Activated CD4-positive, alpha-beta T cell treated with anti-CD3 and anti-CD28 coated beads for 24 hours (primary cell): ENCODE data around the gene SUPT20H.

ENCODE experiments used
- DNase-seq, 2 donors: peaks; one replicate each; pipeline ENCODE4 v3.0.0-alpha.2; 2020; ENCODE audit warnings: low read depth in 2 of 2

Gene SUPT20H

DNA sequence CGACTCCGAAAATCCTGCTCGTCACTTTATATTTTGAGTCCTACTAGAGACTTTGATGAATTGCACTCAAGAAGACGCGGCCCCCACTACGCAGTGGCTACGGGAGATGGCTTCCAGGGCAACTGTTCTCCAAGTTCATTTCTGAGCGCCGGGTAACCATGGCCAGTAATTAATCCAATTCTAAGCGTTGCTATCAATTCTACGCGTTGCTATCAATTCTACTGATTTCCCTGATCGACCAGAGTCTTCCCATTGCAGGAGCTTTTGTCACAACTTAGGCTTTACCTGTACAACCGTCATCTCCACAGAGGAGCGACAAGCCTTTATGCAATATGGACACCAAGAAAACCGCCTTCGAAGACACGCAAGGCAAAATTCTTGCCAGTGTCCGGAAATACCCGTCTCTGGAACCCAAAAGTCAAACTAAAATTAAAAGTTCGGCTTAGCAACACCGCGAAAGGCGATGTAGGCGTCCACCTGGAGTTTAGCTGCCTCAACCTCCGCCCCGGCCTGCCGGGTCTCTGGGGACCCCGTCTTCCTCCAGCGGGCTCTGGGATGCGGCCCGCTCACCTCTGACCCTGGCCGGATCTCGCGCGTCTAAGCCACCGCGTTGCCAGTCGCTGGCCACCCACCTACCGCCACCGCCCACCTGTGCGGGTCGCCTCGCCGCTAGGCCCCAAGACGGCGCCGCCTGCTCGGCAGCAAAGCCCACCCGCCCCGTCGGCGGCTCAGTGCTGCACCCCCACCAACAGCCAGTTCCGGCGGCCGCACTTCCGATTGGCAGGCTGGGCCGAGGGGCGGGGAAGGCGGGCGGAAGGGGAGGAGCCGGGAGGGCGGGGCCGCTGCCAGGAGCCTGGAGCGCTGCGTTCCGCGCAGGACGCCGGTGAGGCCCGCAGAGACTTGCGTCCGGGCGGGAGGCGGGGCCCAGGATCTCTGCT is at the start of gene SUPT20H:
Gene SUPT20H (minus strand): TSS at position 779 of the 938 bp plus-strand sequence. CDS start 8,198 bp downstream, outside the sequence.
- peak; percentile 89 to 93 for DNase-seq

DNA sequence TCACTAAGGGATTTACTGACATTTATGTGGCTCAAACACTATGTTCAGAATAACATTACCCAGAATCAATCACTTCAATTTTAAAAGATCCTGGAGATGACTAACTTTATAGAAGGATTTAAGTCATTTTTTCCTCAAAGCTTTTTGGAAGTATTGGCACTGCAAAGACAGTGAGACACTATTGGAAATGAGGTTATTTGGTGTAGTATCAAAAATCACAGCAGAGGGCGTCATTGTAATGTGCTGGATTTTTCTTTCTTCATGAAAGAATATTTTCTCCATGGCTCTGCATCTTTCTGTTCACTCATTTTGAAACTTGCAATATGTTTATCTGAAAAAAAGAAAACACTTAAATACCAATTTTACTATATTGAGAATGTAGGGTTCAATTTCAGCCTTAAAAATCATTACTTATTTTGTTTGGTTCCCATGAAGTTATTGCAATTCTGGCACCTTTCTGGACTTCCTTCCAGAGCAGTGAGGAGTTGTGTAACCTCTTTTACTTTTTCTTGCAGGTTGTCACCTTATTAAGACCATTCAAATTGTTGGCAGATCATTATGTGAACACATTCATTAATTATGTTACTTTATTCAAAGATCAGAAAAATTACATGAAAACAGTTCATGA is 49.7 kb upstream of the SUPT20H start:
- DNase-seq = no peak

DNA sequence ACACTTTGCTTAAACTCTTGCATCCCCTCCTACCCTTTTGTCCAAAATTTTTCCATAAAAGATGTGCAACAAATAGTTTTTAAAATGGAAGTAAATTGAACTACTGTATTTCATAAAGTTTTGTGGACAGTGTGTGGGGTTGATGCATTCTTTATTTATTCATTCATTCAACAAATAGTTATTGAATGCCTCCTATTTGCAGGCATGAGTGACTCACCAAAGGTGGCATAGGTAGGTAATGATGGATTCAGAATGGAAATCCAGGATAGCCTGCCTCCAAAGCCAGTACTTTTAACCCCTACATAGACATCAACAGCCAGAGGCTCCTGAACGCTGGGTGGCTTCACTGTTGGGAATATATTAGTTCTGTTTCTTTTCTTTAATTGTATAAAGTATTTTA is 48.4 kb upstream of the SUPT20H start:
- DNase-seq = no peak

DNA sequence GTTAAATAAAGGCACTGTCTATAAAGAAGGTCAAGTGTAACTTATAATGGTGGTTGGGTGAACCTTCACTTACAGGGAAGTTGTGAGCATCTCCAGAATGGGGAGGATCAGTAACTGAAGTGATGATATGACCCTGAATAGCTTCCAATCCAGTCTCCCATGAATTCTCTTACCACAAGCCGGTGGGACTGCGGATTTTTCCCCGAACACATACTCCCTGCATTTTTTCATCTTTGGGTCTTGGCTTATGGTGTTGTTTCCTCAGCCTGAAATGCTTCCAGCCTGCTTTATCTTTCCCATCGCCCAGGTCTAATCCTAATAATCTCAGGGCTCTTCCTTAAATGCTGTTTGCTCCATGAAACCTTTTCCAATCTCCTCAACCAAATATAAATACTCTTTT is 48.0 kb upstream of the SUPT20H start:
- no peak for DNase-seq

DNA sequence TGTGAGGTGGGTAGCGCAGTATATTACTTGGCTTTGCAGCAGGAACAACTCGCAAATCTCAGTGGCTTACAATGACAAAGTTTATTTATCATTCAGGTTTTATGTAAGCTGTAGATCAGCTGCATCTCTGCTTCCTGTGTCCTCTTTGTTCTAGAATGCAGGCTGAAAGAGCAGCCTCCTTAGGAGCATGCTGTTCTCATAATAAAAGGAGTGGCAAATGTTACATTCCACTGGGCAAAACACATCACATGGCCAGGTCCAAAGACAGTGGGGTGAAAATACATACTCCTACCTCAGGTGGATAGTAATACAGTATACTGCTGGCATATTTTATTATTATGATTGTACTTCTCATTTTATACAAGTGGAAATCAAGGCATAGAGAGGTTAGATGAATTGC is 47.2 kb upstream of the SUPT20H start:
- DNase-seq = no peak

DNA sequence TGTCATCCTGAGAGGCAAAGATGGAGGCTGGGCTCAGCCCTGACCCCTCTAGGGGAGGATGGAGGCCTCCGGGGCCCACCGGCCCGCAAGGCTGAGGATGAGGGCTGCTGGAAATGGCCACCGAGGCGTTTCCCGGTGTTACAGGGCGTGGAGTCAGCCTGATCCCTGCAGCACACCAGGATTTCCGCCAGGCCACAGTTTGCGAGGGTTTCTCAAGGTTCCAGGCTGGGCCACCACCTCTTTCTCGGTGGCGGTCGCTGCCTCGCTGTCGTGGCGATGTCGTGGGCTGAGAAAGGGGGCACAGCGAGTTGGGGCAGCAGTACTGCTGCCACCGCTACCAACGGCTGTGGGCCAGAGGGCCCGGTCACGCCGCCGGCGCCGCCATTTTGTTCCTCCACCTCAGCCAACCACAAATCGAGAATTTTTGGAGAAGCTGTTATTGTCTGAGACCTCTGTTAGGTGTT is 45.8 kb upstream of the SUPT20H start, which contains the start of gene CSNK1A1L:
Gene CSNK1A1L (minus strand): TSS at position 414 of the 464 bp plus-strand sequence. CDS start 408 bp downstream, at position 6.
- DNase-seq = no peak

DNA sequence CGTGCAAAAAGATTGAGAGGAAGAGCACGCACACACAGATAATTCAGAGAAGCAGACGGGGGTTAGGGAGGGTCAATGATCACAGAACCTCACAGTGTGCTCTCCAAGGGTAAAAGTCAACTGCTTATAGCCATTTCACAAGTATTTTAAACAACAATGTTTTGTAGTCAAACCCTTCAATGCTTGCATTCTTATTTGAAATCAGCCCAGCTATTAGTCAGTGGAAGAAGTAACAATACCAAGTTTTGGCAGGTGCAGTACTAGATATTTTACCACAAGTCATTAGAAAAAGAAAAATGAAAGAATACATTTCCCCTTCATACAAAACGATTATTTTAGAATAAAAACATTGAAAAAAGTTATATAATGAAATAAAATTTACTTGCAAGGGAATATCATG is 43.4 kb upstream of the SUPT20H start:
- no peak for DNase-seq

DNA sequence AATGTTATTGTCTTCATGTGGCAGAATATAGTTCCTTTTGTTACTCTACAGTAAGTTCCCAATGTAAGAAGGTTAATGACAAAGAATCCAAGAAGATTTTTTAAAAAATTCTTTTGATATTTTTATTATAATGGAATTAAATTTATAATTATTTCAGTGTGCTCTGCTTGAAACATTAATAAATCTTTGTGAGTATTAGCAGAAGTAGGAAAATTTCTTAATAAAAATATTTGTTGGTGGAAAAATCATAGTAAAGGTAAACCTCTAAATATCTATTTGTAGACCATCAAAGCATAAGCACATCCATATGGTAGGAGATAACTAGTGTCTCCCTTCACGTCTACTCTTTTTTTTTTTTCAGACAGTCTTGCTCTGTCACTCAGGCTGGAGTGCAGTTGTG is 41.7 kb upstream of the SUPT20H start:
- DNase-seq = no peak

DNA sequence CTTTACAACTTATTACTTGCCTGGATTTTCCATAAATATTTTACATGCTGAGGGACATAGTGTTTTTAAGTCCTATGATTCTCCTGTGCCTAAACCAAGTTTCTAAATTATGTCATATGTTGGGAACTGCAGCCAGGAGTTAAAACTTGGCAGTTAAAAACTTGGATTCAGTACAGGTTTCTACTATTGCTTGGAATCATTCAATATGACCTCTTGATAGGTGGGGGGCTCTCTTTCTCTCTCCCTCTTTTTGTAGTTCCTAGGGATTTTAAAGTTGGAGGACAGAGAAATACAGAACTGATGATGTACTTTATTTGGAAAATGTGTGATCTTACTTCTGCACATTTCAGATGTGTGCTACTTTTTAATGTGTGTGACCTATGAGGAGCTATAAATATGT is 41.2 kb upstream of the SUPT20H start:
- DNase-seq = no peak

DNA sequence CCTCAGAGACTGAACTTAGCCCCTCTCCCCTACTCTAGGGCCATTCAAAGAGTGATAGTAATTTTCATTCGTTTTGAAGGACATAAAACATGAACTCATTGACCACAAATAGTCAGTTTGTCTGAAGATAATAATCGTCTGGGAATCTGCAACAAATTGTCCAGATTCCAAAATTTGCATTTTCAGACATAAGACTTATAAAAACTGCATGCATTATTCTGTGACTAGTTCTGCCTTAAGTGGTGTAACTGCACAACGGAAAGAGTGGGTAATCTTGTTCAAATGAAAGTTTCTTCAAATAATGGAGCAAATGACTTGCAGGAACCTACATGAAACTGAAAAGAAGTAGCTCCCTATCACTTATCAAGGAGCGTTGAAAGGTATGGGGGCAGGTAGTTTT is 37.6 kb upstream of the SUPT20H start:
- DNase-seq = no peak

DNA sequence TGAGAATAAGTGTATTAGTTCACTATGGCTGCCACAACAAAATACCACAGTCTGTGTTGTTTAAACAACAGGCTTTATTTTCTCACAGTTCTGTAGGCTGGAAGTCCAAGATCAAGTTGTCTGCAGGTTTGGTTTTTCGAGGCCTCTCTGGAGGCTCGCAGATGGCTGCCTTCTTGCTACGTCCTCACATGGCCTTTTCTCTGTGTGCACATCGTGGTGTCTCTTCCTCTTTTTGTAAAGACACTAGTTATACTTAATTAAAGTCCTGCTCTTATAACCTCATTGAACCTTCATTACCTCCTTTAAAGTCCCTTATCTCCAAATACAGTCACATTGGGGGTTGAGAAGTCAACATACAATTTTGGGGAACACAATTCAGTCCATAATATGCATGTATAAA is 35.4 kb upstream of the SUPT20H start:
- no peak for DNase-seq

DNA sequence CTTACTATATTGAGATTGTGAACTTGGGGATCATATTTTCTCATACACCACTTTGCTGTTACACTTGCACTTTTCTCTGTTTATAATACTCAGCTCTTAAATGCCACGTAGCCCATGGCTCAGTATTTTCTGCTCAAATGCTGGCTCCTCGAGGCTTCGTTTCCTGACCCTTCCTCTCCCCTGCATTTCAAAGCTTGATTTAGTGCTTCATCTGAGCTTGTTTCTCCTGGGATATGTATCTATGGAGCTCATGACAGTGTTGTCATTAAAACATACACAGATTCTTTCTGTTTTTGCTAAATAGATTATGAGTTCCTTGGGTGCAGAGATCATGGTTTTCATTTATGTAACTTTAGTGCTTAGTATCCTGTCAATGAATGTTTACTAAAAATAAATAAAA is 34.6 kb upstream of the SUPT20H start:
- DNase-seq = no peak

DNA sequence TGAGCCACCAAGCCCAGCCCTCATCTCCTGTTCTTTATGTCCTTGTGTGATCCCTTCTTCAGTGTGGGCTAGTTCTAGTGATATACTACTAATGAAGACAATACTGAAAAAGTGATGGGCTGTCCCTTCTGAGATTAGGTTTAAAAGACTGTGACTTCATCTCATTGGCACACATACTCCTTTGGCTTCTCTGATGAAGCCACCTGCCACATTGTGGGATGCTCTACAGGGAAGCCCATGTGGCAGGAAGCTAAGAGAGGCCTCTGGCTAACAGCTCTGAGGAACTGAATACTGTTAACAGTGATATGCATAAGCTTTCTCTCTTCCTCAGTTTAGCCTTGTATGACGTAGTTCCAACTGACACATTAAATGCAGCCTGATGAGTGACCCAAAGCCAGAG is 32.3 kb upstream of the SUPT20H start:
- no peak for DNase-seq

DNA sequence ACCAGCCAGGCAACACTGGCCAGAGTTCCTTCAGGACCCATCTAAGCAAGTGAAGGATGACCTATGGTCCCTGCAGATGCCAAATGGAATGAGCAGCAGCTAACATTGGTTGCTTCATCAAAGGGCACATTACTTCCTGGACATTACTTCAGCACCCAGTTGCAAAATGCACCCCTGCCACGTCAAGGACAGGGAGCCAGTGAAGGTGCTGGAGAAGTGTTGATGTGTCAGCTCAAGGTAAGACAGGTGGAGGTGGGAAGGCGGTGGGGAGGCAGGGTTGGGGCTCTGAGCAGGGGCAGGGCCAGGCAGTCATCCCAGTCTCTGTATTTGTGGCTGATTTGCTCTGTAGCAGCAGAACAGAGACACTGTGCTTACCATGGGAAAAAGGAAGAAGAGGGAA is 31.4 kb upstream of the SUPT20H start:
- DNase-seq = no peak

DNA sequence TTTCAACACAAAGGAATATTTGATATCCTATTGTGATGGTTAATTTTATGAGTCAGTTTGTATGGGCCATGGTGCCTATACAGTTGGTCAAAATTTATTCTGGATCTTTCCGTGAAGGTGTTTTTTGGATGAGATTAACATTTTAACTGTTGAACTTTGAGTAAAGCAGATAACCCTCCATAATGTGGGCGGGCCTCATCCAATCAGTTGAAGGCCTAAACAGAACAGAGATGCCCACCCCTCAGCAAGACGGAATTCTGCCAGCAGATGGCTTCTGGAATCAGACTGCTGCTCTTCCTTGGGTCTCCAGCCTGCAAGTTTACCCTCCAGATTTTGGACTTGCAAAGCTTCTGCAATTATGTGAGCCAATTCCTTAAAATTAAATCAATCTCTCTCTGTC is 30.0 kb upstream of the SUPT20H start:
- no peak for DNase-seq

DNA sequence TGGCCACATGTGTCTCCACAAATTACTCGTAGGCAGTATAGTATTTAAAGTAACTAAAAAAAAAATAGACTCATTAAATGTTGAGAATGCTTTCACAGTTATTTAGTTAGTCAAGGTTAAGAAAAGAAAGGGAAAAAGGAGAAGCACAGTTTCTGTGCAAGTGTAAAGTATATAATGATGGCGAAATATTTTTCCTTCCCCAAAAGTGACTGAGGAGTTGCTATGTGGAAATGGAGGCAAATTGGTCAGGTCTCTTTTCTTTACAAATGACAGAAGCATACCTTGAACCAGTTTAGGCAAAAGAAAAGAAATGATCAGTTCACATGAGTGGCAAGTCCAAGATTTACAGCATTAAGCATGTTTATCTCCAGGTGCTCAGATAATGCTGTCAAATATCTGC is 28.0 kb upstream of the SUPT20H start:
- no peak for DNase-seq

DNA sequence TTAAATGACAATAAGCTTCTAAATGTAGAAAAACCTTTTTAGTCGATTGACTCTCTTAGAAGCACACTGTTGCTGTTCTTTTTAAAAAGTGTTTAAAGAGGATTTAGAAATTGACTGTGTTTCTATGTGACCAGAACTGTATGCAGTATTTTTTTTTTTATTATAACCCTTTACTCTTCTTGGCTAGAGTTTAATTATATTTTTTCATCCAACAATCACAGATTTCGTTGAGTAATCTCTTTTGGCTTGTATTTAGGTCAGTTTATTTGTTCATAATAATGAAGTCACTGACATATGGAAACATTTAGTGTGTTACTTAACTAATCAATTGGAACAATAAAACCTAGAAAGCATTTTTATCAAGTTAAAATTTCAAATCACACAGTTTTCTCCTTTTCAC is 26.1 kb upstream of the SUPT20H start:
- DNase-seq = no peak

DNA sequence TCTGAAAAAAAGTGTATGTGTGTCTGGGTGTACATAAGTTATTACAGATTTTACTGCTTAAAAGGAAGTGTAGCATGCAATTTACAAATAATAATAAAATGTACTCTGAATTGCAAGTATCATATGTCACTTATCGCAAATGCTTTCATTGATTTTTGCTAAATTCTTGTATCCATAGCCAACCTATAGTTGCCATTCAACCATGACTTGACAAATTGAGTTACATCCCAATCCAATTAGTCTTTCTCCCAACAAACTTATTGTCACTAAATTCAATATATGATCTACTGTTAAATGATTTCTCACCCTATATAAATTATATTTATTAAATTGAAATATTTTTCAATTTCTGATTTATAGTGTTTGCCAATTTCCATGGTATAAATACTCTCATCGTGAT is 17.3 kb upstream of the SUPT20H start:
- no peak for DNase-seq

DNA sequence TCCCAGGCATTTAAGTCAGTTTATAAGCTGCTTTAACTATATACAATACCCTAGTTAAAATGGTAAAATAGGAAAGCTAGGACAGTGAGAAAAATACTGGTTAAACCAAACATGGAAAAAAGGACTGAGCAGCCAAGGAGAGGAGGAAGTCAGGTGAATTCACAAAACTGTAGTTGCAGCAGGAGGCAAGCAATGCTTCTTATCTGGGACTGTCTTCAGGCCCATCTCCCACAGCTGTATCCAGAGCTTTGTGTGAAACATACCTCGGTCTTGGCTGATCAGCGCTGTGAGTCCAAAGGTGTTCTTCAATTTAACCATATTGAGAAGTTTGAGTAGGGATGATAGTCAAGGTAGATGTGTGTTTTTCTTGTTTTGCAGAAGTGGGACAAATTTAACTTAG is 15.7 kb upstream of the SUPT20H start:
- no peak for DNase-seq

DNA sequence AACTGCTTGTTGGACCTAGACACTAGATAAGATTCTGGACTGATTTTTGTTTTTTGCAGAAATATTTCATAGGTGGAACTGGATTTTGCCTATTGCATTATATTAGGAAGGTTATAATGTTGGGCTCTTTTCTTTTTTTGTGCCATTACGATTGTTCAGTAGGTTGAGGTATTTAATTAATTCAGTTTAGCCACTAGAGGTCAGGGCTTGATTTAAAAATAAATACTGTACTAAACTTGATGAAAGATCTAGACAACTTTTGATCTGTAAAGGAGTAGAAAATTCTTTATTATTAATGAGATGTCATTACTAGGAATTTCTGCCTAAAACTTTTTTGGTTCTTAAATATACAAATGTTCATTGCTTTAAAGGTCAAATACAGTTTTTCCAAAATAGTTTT is 15.2 kb upstream of the SUPT20H start:
- DNase-seq = no peak

DNA sequence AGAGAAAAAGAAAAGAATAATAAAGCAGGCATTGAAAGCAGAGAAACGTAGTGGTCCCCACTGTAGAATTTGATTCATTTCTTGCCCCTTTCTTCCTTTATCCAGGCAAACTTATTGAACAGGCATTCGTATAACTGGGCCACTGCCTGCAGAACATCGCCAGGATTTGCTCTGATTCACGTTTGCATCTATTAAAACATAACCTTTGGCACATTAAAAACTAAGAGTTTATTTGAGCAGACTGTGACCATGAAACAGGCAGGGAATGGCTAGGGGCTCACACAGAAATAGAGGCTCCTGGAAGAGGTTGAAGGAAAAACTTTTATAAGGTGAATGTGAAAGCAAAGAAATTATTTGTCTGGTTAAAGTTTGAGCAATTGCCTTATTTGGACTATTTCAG is 12.5 kb upstream of the SUPT20H start:
- DNase-seq = no peak

DNA sequence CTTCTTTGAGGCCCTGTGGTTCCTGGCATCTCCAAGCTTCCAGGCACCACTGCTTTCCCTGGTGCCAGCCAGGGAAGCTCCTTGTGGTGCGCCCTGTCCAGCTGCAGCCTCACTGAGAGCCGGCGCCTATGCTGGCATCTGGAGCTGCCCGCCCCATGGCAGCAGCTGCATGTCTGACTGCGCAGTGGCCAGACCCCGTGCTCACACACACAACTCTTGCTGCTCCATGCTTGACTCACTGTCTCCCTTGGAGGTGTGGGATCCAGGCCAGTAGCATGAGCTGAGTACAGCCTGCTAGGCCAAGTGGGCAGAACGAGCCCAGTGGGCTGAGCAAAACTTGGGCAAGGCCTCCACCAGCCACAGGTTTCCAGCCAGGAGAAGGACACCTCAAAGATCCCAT is 11.5 kb upstream of the SUPT20H start:
- DNase-seq = no peak

DNA sequence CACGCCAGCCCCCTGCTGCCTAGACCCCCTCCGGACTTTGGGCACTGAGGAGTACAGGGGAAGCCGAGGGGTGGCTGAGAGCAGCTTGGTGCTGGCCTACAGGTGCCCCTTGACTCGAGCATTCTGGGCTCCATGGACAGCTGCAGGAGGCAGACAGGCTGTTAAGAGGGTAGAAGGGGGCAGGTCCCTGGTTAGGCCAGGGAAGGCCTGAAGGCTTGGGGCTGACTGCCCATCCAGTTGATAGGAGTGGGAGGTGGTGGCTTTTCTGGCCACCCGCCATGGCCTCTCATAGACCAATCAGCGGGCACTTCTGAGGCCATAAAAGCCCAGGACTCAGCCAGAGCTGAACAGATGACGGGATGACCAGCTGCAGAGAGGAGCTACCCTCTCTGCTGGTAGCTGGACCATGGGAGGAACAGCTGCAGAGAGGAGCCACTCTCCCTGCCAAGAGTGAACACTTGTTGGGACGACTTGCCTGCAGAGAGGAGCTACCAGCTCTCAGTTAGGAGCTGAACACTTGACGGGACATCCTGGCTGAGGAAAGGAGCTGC is 10.7 kb upstream of the SUPT20H start:
- DNase-seq = no peak
